ENCODE results near the gene MLN.

MLN gene

DNA sequence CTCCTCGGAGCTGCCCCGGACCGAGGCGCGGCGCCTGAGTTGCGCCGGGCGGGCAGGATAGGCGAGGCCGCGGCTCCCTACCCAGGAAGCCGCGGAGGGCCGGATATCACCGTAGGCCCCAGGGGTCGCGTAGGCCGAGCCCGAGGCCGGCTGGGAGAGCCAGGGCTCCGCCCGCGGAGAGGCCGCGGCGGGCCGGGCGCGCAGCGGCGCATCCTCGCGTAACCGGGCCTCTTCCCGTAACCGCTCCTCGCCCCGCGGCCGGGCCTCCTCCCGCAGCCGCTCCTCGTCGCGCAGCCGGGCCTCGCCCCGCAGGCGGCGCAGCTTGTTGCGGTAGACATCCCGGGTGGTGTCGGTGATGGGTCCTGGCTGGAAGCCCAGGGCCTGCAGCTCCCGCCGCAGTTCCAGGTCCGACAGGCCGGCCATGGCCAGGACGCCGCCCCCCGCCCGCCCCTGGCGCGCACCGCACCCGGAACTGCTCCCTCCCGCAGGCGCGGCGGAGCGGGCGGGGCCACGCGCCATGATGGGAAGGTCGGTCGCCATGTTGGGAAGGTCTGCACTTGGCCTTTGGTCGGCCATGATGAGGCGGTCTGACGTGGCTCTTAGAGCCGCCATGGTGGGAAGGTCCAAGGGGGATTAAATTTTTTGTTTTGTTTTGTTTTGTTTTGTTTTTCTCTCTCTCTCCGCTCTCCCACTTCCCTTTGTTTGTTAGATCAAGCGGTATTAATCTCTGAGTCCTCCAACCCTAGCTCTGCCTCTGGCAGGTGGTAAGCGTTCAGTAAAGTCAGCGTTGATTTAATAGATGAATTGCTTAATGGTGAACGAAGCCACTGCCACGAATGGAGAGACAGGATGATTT is 14.9 kb downstream of the MLN start, which contains the start of gene LEMD2:
TSS of gene LEMD2 (minus strand) at position 437 of the 856 bp plus-strand sequence. CDS start at position 423, 14 bp downstream.
- peak; percentile 98 for DNase-seq (ENCODE audit: low spot score)

- peak; percentile 90 for DNase-seq (ENCODE audit: low spot score)
These were observed 15.7 kb downstream of the MLN start for GRCh38 chr6:33787954-33788693.

- peak; percentile 45 for DNase-seq (ENCODE audit: low spot score)
These were observed 16.4 kb downstream of the MLN start for GRCh38 chr6:33787346-33787953.

- DNase-seq (ENCODE audit: low spot score): no peak
These were observed 17.1 kb downstream of the MLN start for GRCh38 chr6:33786736-33787135.

DNA sequence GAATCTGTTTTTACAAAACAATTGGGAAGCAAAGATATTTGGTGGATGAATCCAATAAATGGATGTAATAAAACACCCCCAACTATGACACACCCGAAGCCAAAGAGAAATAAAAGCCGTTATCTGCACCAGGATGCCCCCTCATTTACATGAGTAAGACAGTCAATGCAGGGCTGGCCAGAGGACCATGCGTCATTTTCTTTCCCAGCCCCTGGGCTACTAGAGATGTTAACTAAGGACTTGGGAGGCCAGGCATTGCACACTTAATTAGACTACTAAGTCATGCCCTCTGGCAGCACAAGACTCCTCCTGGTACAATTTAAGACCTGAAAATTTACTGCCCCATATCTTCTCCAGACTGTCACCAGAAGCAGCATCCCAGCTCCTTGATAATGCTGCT is 18.0 kb downstream of the MLN start:
- DNase-seq (ENCODE audit: low spot score): peak; percentile 57

DNA sequence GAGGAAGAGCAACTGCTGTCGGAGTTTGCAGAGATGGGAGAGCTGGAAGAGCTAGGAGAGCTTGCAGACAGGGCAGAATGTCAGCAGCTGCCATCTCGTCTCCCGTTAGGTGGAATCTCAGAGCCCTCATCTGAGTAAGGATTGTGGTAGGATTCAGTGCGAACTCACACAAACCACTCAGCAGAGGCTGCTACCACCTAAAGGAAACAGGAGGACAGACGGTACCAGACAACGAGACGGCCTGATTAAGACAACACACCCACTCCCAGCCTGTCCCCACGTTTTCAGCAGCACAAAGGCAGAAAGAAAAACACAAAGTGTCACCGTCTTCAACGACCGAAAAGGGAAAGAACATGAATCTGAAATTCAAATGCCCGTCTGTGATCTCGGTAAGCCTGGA is 19.0 kb downstream of the MLN start:
- no peak for DNase-seq (ENCODE audit: low spot score)

GRCh38 chr6:33783781-33784520 is 19.9 kb downstream of the MLN start:
- DNase-seq (ENCODE audit: low spot score): no peak

GRCh38 chr6:33782561-33782960 is 21.2 kb downstream of the MLN start:
- no peak for DNase-seq (ENCODE audit: low spot score)

DNA sequence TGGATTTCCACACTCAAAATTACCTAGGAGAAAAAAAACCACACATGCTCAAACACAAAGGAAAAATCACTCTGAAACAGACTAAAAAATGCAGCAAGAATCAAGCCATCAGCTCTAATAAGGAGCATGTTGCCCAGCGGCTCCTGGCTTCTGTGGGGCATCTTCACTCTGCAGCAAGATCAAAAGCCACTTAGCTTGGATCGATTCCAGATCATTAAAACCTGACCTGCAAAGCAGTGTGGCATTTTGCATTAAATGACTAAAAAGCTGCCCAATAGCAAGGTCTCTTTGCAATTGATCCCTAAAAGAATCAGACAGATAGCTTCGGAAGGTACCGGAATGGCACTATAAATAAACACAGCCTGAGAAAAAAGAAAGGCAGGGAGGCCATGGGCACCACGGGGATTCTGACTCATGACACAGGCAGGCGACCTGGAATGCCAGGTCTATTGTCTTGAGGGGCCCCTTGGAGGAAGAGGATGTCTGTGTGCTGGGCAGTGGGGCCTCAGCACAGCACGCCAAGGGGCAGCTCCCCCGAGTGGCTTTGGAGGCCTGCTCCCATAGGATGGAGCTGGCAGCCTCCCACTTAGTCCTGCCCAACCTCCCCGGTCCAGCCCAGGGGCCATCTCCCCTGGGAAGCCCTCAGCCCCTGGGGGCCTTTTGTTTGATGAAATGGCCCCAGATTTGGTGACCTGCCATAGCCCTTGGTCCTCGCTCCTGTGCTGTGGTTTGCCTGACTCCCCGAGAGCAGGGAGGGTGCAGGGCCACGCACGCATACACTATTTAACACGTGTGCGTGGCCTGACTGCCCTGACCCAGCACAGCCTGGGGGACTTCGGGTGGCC is 22.4 kb downstream of the MLN start:
- DNase-seq (ENCODE audit: low spot score): peak; percentile 50

DNA sequence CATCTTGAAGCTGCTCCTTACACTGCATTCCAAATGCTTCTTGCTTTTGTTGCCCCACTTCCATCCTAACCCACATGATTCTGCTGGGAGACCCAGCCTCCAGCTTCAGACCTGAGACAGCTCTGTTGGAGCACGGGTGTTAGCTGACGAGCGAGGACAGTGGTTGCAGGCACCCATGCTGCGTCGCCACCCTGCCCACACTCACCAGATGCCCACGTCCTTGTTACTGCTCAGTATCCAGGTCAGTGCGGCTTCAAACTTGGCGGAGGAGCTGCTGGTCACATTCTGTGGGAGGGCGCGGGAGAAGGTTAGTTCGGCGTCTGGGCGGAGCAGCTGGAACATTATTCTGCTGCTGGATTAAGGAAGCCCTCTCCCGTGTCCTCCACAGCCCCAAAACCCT is 23.9 kb downstream of the MLN start:
- no peak for DNase-seq (ENCODE audit: low spot score)

- DNase-seq (ENCODE audit: low spot score): no peak
These were observed 24.5 kb downstream of the MLN start for GRCh38 chr6:33779290-33779689.

- DNase-seq (ENCODE audit: low spot score): no peak
These were observed 25.2 kb downstream of the MLN start for GRCh38 chr6:33778444-33779121.

GRCh38 chr6:33777398-33778388 is 26.1 kb downstream of the MLN start:
- DNase-seq (ENCODE audit: low spot score): no peak

DNA sequence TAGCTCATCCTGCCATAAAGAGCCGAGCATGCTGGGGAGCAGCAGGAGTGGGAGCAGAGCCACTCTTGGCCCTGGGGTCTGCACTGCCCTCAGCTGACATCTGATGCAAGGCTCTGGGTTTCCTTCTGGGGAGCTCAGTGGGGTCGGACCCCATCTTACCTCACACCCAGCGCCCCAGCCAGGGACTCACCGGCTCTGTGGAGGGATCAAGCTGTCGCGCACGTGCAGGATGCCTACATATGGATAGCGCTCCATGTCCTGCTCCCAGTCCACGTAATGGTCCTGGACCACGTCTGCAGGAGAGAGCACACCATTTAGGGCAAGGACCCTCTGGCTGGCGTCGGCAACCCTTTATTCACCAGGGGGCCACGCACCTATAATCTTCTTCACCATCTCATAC is 27.0 kb downstream of the MLN start:
- no peak for DNase-seq (ENCODE audit: low spot score)

GRCh38 chr6:33776186-33776585 is 27.6 kb downstream of the MLN start:
- no peak for DNase-seq (ENCODE audit: low spot score)

GRCh38 chr6:33774774-33775173 is 29.0 kb downstream of the MLN start:
- DNase-seq (ENCODE audit: low spot score): no peak

- no peak for DNase-seq (ENCODE audit: low spot score)
These were observed 30.8 kb downstream of the MLN start for GRCh38 chr6:33772902-33773472.

GRCh38 chr6:33772082-33772830 is 31.5 kb downstream of the MLN start:
- DNase-seq (ENCODE audit: low spot score): no peak

Measured in GM03348 (cell line).